NCI-H1048 (cell line): ENCODE measurements around the gene DIDO1.
"Not testable (repeated sequence)": the region's sequence is repeated elsewhere in the genome, so short reads cannot be mapped to it uniquely, and the experiment has no call there.

Experiments
- DNase-seq: peaks from one replicate; lab custom pipeline; 2025; lab: John Stamatoyannopoulos, UW

The DIDO1 gene

GRCh38 chr20:62878244-62879038 is 47.9 kb downstream of the DIDO1 start:
- no peak for DNase-seq

GRCh38 chr20:62876902-62877816 is 49.1 kb downstream of the DIDO1 start:
- no peak for DNase-seq

GRCh38 chr20:62876501-62876901 is 49.8 kb downstream of the DIDO1 start:
- no peak for DNase-seq

GRCh38 chr20:62875419-62876361 is 50.6 kb downstream of the DIDO1 start:
- DNase-seq = no peak

GRCh38 chr20:62874964-62875344 is 51.4 kb downstream of the DIDO1 start:
- no peak for DNase-seq

GRCh38 chr20:62873681-62874031 is 52.6 kb downstream of the DIDO1 start:
- not testable (repeated sequence) for DNase-seq

GRCh38 chr20:62873280-62873679 is 53.0 kb downstream of the DIDO1 start:
- DNase-seq = no peak

GRCh38 chr20:62872862-62873261 is 53.4 kb downstream of the DIDO1 start:
- DNase-seq = no peak

- DNase-seq = no peak
These were observed 54.0 kb downstream of the DIDO1 start for GRCh38 chr20:62872184-62872847.

- DNase-seq = no peak
These were observed 62.1 kb downstream of the DIDO1 start for GRCh38 chr20:62864207-62864606.

GRCh38 chr20:62861726-62862336 is 64.5 kb downstream of the DIDO1 start, which contains the start of gene TCFL5:
Gene TCFL5 (minus strand): TSS chr20:62861822. CDS start chr20:62861670, 152 bp downstream.
- peak; percentile 76 for DNase-seq

- DNase-seq = no peak
These were observed 65.2 kb downstream of the DIDO1 start for GRCh38 chr20:62860924-62861691.

- no peak for DNase-seq
These were observed 65.8 kb downstream of the DIDO1 start for GRCh38 chr20:62860391-62860923.

- DNase-seq = no peak
These were observed 66.6 kb downstream of the DIDO1 start for GRCh38 chr20:62859721-62860120.

GRCh38 chr20:62858058-62858830 is 68.1 kb downstream of the DIDO1 start:
- no peak for DNase-seq

GRCh38 chr20:62856931-62857619 is 69.2 kb downstream of the DIDO1 start:
- no peak for DNase-seq

- DNase-seq = no peak
These were observed 71.2 kb downstream of the DIDO1 start for GRCh38 chr20:62855120-62855519.

- DNase-seq = no peak
These were observed 72.2 kb downstream of the DIDO1 start for GRCh38 chr20:62854121-62854520.
